HCT116 (cell line): ENCODE data around the gene CAMK1D.

Experiments
- CEBPB ChIP-seq: IDR thresholded peaks from 2 replicates; pipeline ENCODE4 v1.6.1; 2012; ENCODE audit warnings: low read depth
- YY1 ChIP-seq: IDR thresholded peaks from 2 replicates; pipeline ENCODE4 v1.6.1; 2011; ENCODE audit warnings: low read length, low read depth, moderate library complexity, mild to moderate bottlenecking; ENCODE audit not compliant: insufficient replicate concordance; ENCODE audit errors: extremely low read depth
- TF ChIP-seq, protein P1 (sequence below), 3 experiments: fragments of 200-600 bp in 1 of 3; sonication (generic) in 1 of 3; IDR thresholded peaks in 2 of 3; conservative IDR thresholded peaks in 1 of 3; 2 replicates each; pipeline ENCODE4 v1.5.1; 2012 to 2017; ENCODE audit warnings: low read depth in 2 of 3, low read length in 2 of 3, antibody characterized with exemption in 1 of 3, borderline replicate concordance in 1 of 3, control low read depth in 1 of 3, mild to moderate bottlenecking in 1 of 3, mixed read lengths in 1 of 3, mixed run types in 1 of 3, moderate library complexity in 1 of 3; ENCODE audit not compliant: insufficient read depth in 1 of 3

DNA sequence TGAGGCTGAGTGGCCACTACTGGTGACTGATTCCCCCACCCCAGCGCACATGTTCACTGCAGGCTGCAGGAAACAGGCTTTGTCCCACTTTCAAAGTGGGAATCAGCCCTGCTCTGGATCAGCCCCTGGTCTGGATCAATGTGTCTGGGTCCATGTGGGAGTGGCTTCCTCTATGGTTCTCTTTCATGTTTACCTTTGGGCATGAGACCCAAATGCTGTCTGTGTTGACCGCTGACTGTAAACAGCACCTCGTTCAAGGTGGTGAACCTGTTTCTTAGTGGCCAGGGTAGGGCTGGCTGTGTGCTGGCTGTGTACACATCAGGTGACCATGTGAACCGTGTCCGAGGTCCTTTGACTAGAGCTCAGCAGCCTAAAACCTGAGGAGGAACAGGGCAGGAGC, 121.8 kb downstream of the CAMK1D start:
- TF ChIP-seq, protein P1, sequence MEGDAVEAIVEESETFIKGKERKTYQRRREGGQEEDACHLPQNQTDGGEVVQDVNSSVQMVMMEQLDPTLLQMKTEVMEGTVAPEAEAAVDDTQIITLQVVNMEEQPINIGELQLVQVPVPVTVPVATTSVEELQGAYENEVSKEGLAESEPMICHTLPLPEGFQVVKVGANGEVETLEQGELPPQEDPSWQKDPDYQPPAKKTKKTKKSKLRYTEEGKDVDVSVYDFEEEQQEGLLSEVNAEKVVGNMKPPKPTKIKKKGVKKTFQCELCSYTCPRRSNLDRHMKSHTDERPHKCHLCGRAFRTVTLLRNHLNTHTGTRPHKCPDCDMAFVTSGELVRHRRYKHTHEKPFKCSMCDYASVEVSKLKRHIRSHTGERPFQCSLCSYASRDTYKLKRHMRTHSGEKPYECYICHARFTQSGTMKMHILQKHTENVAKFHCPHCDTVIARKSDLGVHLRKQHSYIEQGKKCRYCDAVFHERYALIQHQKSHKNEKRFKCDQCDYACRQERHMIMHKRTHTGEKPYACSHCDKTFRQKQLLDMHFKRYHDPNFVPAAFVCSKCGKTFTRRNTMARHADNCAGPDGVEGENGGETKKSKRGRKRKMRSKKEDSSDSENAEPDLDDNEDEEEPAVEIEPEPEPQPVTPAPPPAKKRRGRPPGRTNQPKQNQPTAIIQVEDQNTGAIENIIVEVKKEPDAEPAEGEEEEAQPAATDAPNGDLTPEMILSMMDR (IDR thresholded peaks at IDR 0.05 in 2 of 3, conservative IDR thresholded peaks at IDR 0.05 in 1 of 3; ENCODE audit: borderline replicate concordance in 1 of 3, insufficient read depth in 1 of 3, low read depth in 2 of 3, low read length in 2 of 3) = no peak
- TF ChIP-seq YY1 = no peak
- TF ChIP-seq CEBPB = no peak
